Panc1 (cell line): ENCODE data around the gene CDIPT. TPM values are rescaled to one million over a fixed set of nuclear protein-coding genes. Genes with fewer than 3 reads are reported as not detected.

Source experiments
- ATAC-seq: fragments of 200-7000 bp; cut with Tn5 transposase; 2 replicates; pipeline ENCODE4 v1.9.1; 2020; ENCODE audit warnings: mild to moderate bottlenecking, moderate library complexity
- BruUV-seq: library from RNA; stranded (reverse); fragments of 400-500 nt; replicated peaks from 2 replicates; lab custom pipeline; 2021; lab: Mats Ljungman, UMichigan
- CTCF ChIA-PET: fragments of 300-600 bp; sonication (Branson Sonifier 250); formaldehyde crosslinking; loops from one replicate; lab custom pipeline; 2022; ENCODE audit warnings: antibody characterized with exemption; lab: Charles Lee
- POLR2A ChIA-PET: fragments of 300-600 bp; sonication (Branson Sonifier 250); formaldehyde crosslinking; loops from one replicate; lab custom pipeline; 2022; ENCODE audit warnings: antibody characterized with exemption; lab: Charles Lee
- DNase-seq: peaks from one replicate; pipeline ENCODE4 v3.0.0-alpha.2; 2010; ENCODE audit warnings: low read depth, low spot score
- H3K27ac ChIP-seq: 2 replicates; pipeline ENCODE4 v1.5.1; 2011; ENCODE audit warnings: mild to moderate bottlenecking, low read length, inconsistent platforms
- H3K27me3 ChIP-seq: fragments of 200-500 bp; sonication (Bioruptor generic); 2 replicates; pipeline ENCODE4 v1.6.0; 2014; ENCODE audit warnings: low read length, inconsistent platforms; ENCODE audit not compliant: control insufficient read depth, insufficient read depth
- H3K36me3 ChIP-seq: fragments of 200-500 bp; sonication (Bioruptor generic); 2 replicates; pipeline ENCODE4 v1.5.1; 2014; ENCODE audit warnings: inconsistent platforms, mild to moderate bottlenecking, low read length, moderate library complexity; ENCODE audit not compliant: control insufficient read depth, insufficient read depth
- H3K4me1 ChIP-seq: 2 replicates; pipeline ENCODE4 v1.5.1; 2011; ENCODE audit warnings: inconsistent platforms, mild to moderate bottlenecking, low read length, moderate library complexity; ENCODE audit not compliant: control insufficient read depth, insufficient read depth
- H3K4me3 ChIP-seq, 2 experiments: 2 replicates each; pipeline ENCODE4 v1.5.1; 2011 to 2012; ENCODE audit warnings: low read depth in 2 of 2, low read length in 2 of 2, mild to moderate bottlenecking in 2 of 2, inconsistent platforms in 1 of 2, moderate library complexity in 1 of 2
- H3K9me3 ChIP-seq: fragments of 200-500 bp; sonication (Bioruptor generic); 2 replicates; pipeline ENCODE4 v1.5.1; 2014; ENCODE audit warnings: low read depth, mild to moderate bottlenecking, inconsistent platforms, low read length, moderate library complexity; ENCODE audit not compliant: control insufficient read depth, insufficient read depth
- POLR2AphosphoS5 ChIP-seq: IDR thresholded peaks from 2 replicates; pipeline ENCODE4 v1.6.1; 2012; ENCODE audit warnings: mild to moderate bottlenecking, low read depth, low read length, moderate library complexity
- SIN3A ChIP-seq: IDR thresholded peaks from 2 replicates; pipeline ENCODE4 v1.6.1; 2012; ENCODE audit warnings: low read depth, mild to moderate bottlenecking, low read length, moderate library complexity, borderline replicate concordance; ENCODE audit not compliant: insufficient read depth
- TCF7L2 ChIP-seq: IDR thresholded peaks from 2 replicates; pipeline ENCODE4 v1.6.1; 2011; ENCODE audit warnings: mild to moderate bottlenecking, low read depth, low read length, inconsistent platforms
- in situ Hi-C: cut with HindIII; loops from 2 replicates; pipeline ENCODE4 v1.10.0; 2016; ENCODE audit warnings: low sequenced_read_pairs, low pct_unique_long_range_greater_than_20kb
- intact Hi-C: fragments of 100-400 bp; cut with micrococcal nuclease; formaldehyde crosslinking; loops from one replicate; pipeline ENCODE4 v1.10.0; 2022; ENCODE audit not compliant: unreplicated experiment
- total RNA-seq: library from RNA; stranded (reverse); gene quantifications from one replicate; pipeline ENCODE4 v1.2.1, GENCODE V29; 2021; ENCODE audit not compliant: unreplicated experiment
- TF ChIP-seq, protein P1 (sequence below), 2 experiments: IDR thresholded peaks; 2 replicates each; pipeline ENCODE4 v1.6.1; 2011 to 2012; ENCODE audit warnings: low read depth in 2 of 2, control low read depth in 1 of 2, low read length in 1 of 2, mild to moderate bottlenecking in 1 of 2, moderate library complexity in 1 of 2; ENCODE audit not compliant: insufficient read depth in 1 of 2
- TF ChIP-seq, protein P2 (sequence below): fragments of 450-650 bp; IDR thresholded peaks from 2 replicates; pipeline ENCODE4 v1.5.1; 2017; ENCODE audit warnings: mild to moderate bottlenecking

The CDIPT gene
- total RNA-seq, 1 experiment from 2014 or later = 71.6 TPM

DNA sequence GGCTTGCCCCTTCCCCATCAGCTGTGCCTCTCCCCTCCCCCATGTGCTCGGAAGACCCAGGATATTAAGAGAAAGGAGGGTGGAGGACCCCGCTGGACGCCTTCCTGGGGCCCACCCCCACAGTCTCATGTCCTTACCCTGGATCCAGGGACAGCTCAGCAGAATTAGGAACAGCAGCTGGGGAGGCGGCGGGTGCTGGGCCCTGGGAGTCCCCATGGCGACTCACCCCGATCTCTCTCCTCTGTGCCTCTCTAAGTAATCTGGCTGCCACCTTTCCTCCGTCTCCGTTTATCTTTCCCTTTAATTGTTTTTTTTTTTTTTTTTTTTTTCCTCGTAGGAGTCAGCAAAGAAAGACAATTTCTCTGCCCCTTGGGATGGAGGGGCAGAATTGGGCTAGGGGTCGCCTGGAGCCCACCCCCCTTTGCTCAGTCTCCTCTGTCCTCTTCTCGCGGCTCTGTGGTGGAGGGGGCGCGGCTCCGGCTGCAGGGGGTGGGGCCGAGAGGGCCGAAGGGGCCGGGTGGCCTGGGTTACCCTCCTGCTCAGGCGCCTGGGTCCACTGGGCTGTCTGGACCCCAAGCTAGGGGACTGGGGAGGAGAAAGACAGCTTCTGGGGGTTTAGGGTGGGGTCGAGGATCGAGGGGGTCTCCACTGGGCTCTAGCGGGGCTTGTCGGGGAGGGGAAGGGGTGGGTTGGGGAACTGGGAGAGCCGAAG, 35.9 kb upstream of the CDIPT start:
- DNase-seq (no peak), ATAC-seq (peak; percentile 65)
- in situ Hi-C loops = no loop called here
- Histone ChIP-seq H3K4me3 (peak overlapping the region; percentile 48 to 71), H3K27ac (peak overlapping the region; percentile 71), H3K9me3 (no peaks in the 10 kb centered on the region), H3K4me1 (peaks cover 5% of the 10 kb centered on the region; the same call in 1 of the 2 replicates), H3K36me3 (no peaks in the 10 kb centered on the region), H3K27me3 (no peaks in the 10 kb centered on the region)
- TF ChIP-seq TCF7L2 (no peak), POLR2AphosphoS5 (0 out of 2 replicates have a peak, but pooled peaks have one; percentile 30)
- intact Hi-C loops = no loop called here
- ChIA-PET CTCF (interaction anchor here (0.6 to 1.7 kb wide), 4 partner anchors 10 to 97 kb away, joined by 4 to 11 read pairs (median 10); partner anchors contain the start of gene MVP), POLR2A (interaction anchor here (0.6 to 1.0 kb wide), 7 partner anchors 27 to 333 kb away, joined by 3 to 10 read pairs (median 5); no protein-coding TSS in a partner anchor)
- TSS peak; percentile 78 for BruUV-seq

DNA sequence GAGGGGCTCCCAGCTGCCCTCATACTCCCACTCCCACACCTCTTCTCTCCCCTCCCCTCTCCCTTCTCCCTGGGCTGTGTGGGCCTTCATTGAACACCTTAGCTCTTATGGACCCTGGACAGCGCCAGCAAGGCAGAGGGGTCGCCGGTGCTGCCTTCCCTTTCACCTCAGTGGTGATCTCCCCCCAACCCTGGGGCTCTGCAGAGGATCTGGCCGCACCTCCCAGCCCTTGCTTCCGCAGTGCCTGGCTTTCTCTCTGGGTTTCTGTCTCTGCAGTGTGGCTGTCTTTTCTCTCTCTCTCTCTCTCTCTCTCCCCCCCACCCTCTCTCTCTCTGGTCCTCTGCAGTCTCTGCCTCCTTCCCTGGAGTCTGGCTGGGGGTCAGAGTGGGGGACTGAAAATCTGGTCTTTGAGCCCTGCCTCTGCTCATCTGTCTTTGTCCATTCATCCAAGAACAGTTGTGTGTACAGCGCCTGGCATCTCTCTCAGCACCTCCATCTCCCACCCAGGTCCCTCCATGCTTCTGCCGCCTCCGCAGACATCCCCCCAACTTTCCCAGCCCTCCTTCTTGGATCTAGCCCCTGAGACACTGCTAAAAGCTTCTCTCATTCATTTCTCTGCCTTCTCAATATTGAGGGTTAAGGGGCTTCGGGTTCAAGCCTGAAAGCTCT, 35.2 kb upstream of the CDIPT start:
- H3K4me1 ChIP-seq = peaks cover 5% of the 10 kb centered on the region; the same call in 1 of the 2 replicates
- H3K9me3 ChIP-seq = no peaks in the 10 kb centered on the region
- no peaks in the 10 kb centered on the region for H3K27me3 ChIP-seq
- ATAC-seq = no peak
- no peaks in the 10 kb centered on the region for H3K36me3 ChIP-seq
- TF ChIP-seq SIN3A (no peak), POLR2AphosphoS5 (no peak)
- TF ChIP-seq, protein P1, sequence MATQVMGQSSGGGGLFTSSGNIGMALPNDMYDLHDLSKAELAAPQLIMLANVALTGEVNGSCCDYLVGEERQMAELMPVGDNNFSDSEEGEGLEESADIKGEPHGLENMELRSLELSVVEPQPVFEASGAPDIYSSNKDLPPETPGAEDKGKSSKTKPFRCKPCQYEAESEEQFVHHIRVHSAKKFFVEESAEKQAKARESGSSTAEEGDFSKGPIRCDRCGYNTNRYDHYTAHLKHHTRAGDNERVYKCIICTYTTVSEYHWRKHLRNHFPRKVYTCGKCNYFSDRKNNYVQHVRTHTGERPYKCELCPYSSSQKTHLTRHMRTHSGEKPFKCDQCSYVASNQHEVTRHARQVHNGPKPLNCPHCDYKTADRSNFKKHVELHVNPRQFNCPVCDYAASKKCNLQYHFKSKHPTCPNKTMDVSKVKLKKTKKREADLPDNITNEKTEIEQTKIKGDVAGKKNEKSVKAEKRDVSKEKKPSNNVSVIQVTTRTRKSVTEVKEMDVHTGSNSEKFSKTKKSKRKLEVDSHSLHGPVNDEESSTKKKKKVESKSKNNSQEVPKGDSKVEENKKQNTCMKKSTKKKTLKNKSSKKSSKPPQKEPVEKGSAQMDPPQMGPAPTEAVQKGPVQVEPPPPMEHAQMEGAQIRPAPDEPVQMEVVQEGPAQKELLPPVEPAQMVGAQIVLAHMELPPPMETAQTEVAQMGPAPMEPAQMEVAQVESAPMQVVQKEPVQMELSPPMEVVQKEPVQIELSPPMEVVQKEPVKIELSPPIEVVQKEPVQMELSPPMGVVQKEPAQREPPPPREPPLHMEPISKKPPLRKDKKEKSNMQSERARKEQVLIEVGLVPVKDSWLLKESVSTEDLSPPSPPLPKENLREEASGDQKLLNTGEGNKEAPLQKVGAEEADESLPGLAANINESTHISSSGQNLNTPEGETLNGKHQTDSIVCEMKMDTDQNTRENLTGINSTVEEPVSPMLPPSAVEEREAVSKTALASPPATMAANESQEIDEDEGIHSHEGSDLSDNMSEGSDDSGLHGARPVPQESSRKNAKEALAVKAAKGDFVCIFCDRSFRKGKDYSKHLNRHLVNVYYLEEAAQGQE (IDR thresholded peaks at IDR 0.05; ENCODE audit: insufficient read depth in 1 of 2, low read depth in 2 of 2, low read length in 1 of 2) = peak; percentile 79 to 84
- no peak for DNase-seq
- in situ Hi-C loops = no loop called here
- ChIA-PET POLR2A (interaction anchor here (0.7 kb wide), 1 partner anchor 62 kb away, joined by 5 read pairs; no protein-coding TSS in a partner anchor), CTCF (no interaction called here)
- H3K4me3 ChIP-seq = peak overlapping the region; percentile 48 to 71
- peak overlapping the region; percentile 71 for H3K27ac ChIP-seq
- BruUV-seq = no TSS peak
- intact Hi-C loops = no loop called here

DNA sequence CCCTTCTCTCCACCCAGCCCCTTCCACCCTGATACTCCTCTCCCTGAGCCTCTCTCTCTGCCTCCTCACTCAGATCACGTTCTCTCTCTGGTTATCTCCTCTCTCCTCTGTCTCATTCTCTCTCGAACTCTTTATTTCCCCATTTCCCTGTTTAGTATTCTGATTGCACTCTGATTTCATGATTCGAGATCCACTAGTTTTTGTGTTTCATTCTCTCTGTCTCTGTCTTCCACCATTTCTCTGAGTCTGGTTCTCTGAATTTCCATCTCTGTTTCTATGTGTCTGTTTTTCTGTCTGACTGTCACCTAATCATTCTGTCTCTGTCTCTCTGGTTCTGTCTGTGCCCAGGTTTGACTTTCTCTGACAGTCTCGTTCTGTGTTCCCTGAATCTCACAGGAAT, 34.3 kb upstream of the CDIPT start:
- no peaks in the 10 kb centered on the region for H3K27me3 ChIP-seq
- peaks cover 5% of the 10 kb centered on the region; the same call in 1 of the 2 replicates for H3K4me1 ChIP-seq
- TF ChIP-seq, protein P1 (IDR thresholded peaks at IDR 0.05; ENCODE audit: insufficient read depth in 1 of 2, low read depth in 2 of 2, low read length in 1 of 2) = no peak
- TF ChIP-seq TCF7L2 (no peak), SIN3A (no peak), POLR2AphosphoS5 (no peak)
- TF ChIP-seq, protein P2, sequence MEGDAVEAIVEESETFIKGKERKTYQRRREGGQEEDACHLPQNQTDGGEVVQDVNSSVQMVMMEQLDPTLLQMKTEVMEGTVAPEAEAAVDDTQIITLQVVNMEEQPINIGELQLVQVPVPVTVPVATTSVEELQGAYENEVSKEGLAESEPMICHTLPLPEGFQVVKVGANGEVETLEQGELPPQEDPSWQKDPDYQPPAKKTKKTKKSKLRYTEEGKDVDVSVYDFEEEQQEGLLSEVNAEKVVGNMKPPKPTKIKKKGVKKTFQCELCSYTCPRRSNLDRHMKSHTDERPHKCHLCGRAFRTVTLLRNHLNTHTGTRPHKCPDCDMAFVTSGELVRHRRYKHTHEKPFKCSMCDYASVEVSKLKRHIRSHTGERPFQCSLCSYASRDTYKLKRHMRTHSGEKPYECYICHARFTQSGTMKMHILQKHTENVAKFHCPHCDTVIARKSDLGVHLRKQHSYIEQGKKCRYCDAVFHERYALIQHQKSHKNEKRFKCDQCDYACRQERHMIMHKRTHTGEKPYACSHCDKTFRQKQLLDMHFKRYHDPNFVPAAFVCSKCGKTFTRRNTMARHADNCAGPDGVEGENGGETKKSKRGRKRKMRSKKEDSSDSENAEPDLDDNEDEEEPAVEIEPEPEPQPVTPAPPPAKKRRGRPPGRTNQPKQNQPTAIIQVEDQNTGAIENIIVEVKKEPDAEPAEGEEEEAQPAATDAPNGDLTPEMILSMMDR = no peak
- DNase-seq (no peak), ATAC-seq (no peak)
- POLR2A ChIA-PET = no interaction called here
- H3K4me3 ChIP-seq = no peak overlapping the region
- H3K27ac ChIP-seq = no peak overlapping the region
- H3K36me3 ChIP-seq = no peaks in the 10 kb centered on the region
- intact Hi-C loops = no loop called here
- H3K9me3 ChIP-seq = no peaks in the 10 kb centered on the region
- no TSS peak for BruUV-seq
- CTCF ChIA-PET = no interaction called here
- in situ Hi-C loops = no loop called here
